IgD-negative memory B cell (primary cell): ENCODE data around the gene GPR15LG. TPM values are rescaled to one million over a fixed set of nuclear protein-coding genes. Genes with fewer than 3 reads are reported as not detected.
"Not testable (repeated sequence)": the region's sequence is repeated elsewhere in the genome, so short reads cannot be mapped to it uniquely, and the experiment has no call there.

Experiments
- H3K27ac Mint-ChIP-seq, 3 donors: one replicate each; pipeline ENCODE4 v1.8.0; 2020 to 2022; ENCODE audit warnings: mild to moderate bottlenecking in 3 of 3, mixed read lengths in 3 of 3, moderate library complexity in 1 of 3
- H3K27me3 Mint-ChIP-seq: one replicate; pipeline ENCODE4 v1.8.0; 2021; ENCODE audit warnings: mixed read lengths
- H3K36me3 Mint-ChIP-seq: one replicate; pipeline ENCODE4 v1.8.0; 2020; ENCODE audit warnings: mild to moderate bottlenecking, mixed read lengths
- H3K4me1 Mint-ChIP-seq, 3 donors: one replicate each; pipeline ENCODE4 v1.8.0; 2020 to 2022; ENCODE audit warnings: mixed read lengths in 3 of 3, mild to moderate bottlenecking in 1 of 3
- H3K4me3 Mint-ChIP-seq, 4 donors: one replicate each; pipeline ENCODE4 v1.8.0; 2020 to 2022; ENCODE audit warnings: mild to moderate bottlenecking in 4 of 4, mixed read lengths in 4 of 4, moderate library complexity in 3 of 4
- H3K9me3 Mint-ChIP-seq, 3 donors: one replicate each; pipeline ENCODE4 v1.8.0; 2020 to 2021; ENCODE audit warnings: mixed read lengths in 3 of 3, mild to moderate bottlenecking in 1 of 3
- polyA plus RNA-seq: library from polyadenylated mRNA; unstranded; fragments of 300-500 nt; fragmentation: Illumina TruSeq; gene quantifications from one replicate; pipeline ENCODE4 v1.2.3, GENCODE V29; 2021

The GPR15LG gene
- not detected for polyA plus RNA-seq

- Mint-ChIP-seq H3K9me3 (peaks cover 0 to 2% (median 0%) of the 10 kb centered on the region in 3 donors), H3K4me3 (peak within 1 kb of the TSS in 1 of 4 donors; percentile 68), H3K36me3 (peaks cover 6% of the 10 kb centered on the region), H3K27ac (peak within 1 kb of the TSS; percentile 81 to 97 (median 81)), H3K4me1 (peaks cover 14 to 21% (median 20%) of the 10 kb centered on the region in 3 donors), H3K27me3 (peaks cover 2% of the 10 kb centered on the region)
Observed at GRCh38 chr10:84173501-84173929, at the start of gene GPR15LG. Gene GPR15LG (plus strand): TSS chr10:84173801. CDS start chr10:84173852, 51 bp downstream.

- not testable (repeated sequence) for H3K4me3 Mint-ChIP-seq, H3K27ac Mint-ChIP-seq, H3K36me3 Mint-ChIP-seq, H3K4me1 Mint-ChIP-seq
- peaks cover 12% of the 10 kb centered on the region for H3K27me3 Mint-ChIP-seq
- H3K9me3 Mint-ChIP-seq, result peaks cover 13 to 21% (median 18%) of the 10 kb centered on the region in 3 donors
Observed at GRCh38 chr10:84125910-84126784, 47.5 kb upstream of the GPR15LG start.

GRCh38 chr10:84126785-84127167 is 46.8 kb upstream of the GPR15LG start:
- H3K4me1 Mint-ChIP-seq, result peaks cover 0 to 1% (median 0%) of the 10 kb centered on the region in 3 donors
- H3K27ac Mint-ChIP-seq, result no peak overlapping the region
- H3K36me3 Mint-ChIP-seq, result peaks cover 2% of the 10 kb centered on the region
- H3K9me3 Mint-ChIP-seq, result peaks cover 13 to 21% (median 18%) of the 10 kb centered on the region in 3 donors
- H3K27me3 Mint-ChIP-seq, result peaks cover 12% of the 10 kb centered on the region
- H3K4me3 Mint-ChIP-seq, result no peak overlapping the region

- H3K4me3 Mint-ChIP-seq, result peak overlapping the region in 1 of 4 donors; percentile 66
Observed at GRCh38 chr10:84135836-84136235, 37.8 kb upstream of the GPR15LG start.

GRCh38 chr10:84137811-84138210 is 35.8 kb upstream of the GPR15LG start:
- Mint-ChIP-seq H3K27me3 (no peaks in the 10 kb centered on the region), H3K27ac (peak overlapping the region in 1 of 3 donors; percentile 77), H3K4me3 (peak overlapping the region in 3 of 4 donors; percentile 52 to 98 (median 80)), H3K9me3 (no peaks in the 10 kb centered on the region), H3K36me3 (no peaks in the 10 kb centered on the region), H3K4me1 (peaks cover 18 to 25% (median 18%) of the 10 kb centered on the region in 3 donors)

More at GRCh38 chr10:84135836-84136235, 37.8 kb upstream of the GPR15LG start:
- peaks cover 7 to 13% (median 12%) of the 10 kb centered on the region in 3 donors for H3K4me1 Mint-ChIP-seq
- no peaks in the 10 kb centered on the region for H3K9me3 Mint-ChIP-seq
- no peak overlapping the region for H3K27ac Mint-ChIP-seq
- H3K27me3 Mint-ChIP-seq, result no peaks in the 10 kb centered on the region
- no peaks in the 10 kb centered on the region for H3K36me3 Mint-ChIP-seq

- H3K27me3 Mint-ChIP-seq, result no peaks in the 10 kb centered on the region
- H3K27ac Mint-ChIP-seq, result peak overlapping the region; percentile 57 to 97 (median 95)
- no peaks in the 10 kb centered on the region for H3K9me3 Mint-ChIP-seq
- H3K36me3 Mint-ChIP-seq, result peaks cover 2% of the 10 kb centered on the region
- H3K4me3 Mint-ChIP-seq, result peak overlapping the region; percentile 85 to 98 (median 97)
- H3K4me1 Mint-ChIP-seq, result peaks cover 18 to 25% (median 19%) of the 10 kb centered on the region in 3 donors
Observed at GRCh38 chr10:84138478-84139125, 35.0 kb upstream of the GPR15LG start.

GRCh38 chr10:84139126-84140035 is 34.2 kb upstream of the GPR15LG start, which contains the start of gene GHITM:
Gene GHITM (plus strand): TSS chr10:84139509. CDS start chr10:84141501, 1,992 bp downstream.
- Mint-ChIP-seq H3K36me3 (peaks cover 3% of the 10 kb centered on the region), H3K9me3 (no peaks in the 10 kb centered on the region), H3K4me1 (peaks cover 18 to 25% (median 19%) of the 10 kb centered on the region in 3 donors), H3K27me3 (no peaks in the 10 kb centered on the region), H3K27ac (peak within 1 kb of the TSS; percentile 57 to 97 (median 95)), H3K4me3 (peak within 1 kb of the TSS; percentile 85 to 98 (median 97))

- H3K4me1 Mint-ChIP-seq, result peaks cover 18 to 25% (median 19%) of the 10 kb centered on the region in 3 donors
- no peaks in the 10 kb centered on the region for H3K27me3 Mint-ChIP-seq
- peaks cover 3% of the 10 kb centered on the region for H3K36me3 Mint-ChIP-seq
- H3K27ac Mint-ChIP-seq, result peak overlapping the region; percentile 57 to 97 (median 95)
- H3K4me3 Mint-ChIP-seq, result peak overlapping the region; percentile 85 to 98 (median 97)
- no peaks in the 10 kb centered on the region for H3K9me3 Mint-ChIP-seq
Observed at GRCh38 chr10:84140036-84140379, 33.6 kb upstream of the GPR15LG start.

- Mint-ChIP-seq H3K27ac (no peak overlapping the region), H3K9me3 (no peaks in the 10 kb centered on the region), H3K4me1 (peaks cover 0 to 6% (median 0%) of the 10 kb centered on the region in 3 donors), H3K27me3 (no peaks in the 10 kb centered on the region), H3K36me3 (peaks cover 3% of the 10 kb centered on the region), H3K4me3 (no peak overlapping the region)
Observed at GRCh38 chr10:84147347-84147746, 26.3 kb upstream of the GPR15LG start.

- not testable (repeated sequence) for H3K36me3 Mint-ChIP-seq, H3K27me3 Mint-ChIP-seq, H3K4me3 Mint-ChIP-seq, H3K9me3 Mint-ChIP-seq, H3K27ac Mint-ChIP-seq, H3K4me1 Mint-ChIP-seq
Observed at GRCh38 chr10:84148006-84148597, 25.5 kb upstream of the GPR15LG start.

GRCh38 chr10:84149854-84150253 is 23.7 kb upstream of the GPR15LG start:
- no peaks in the 10 kb centered on the region for H3K9me3 Mint-ChIP-seq
- no peaks in the 10 kb centered on the region for H3K36me3 Mint-ChIP-seq
- no peak overlapping the region for H3K4me3 Mint-ChIP-seq
- peaks cover 0 to 3% (median 0%) of the 10 kb centered on the region in 3 donors for H3K4me1 Mint-ChIP-seq
- H3K27me3 Mint-ChIP-seq, result no peaks in the 10 kb centered on the region
- H3K27ac Mint-ChIP-seq, result no peak overlapping the region

- Mint-ChIP-seq H3K36me3 (peaks cover 2% of the 10 kb centered on the region), H3K4me1 (peaks cover 3 to 12% (median 5%) of the 10 kb centered on the region in 3 donors), H3K27ac (no peak overlapping the region), H3K4me3 (no peak overlapping the region), H3K9me3 (no peaks in the 10 kb centered on the region), H3K27me3 (no peaks in the 10 kb centered on the region)
Observed at GRCh38 chr10:84152769-84153168, 20.8 kb upstream of the GPR15LG start.

- Mint-ChIP-seq H3K27ac (peak overlapping the region in 2 of 3 donors; percentile 21 to 29), H3K9me3 (no peaks in the 10 kb centered on the region), H3K36me3 (peaks cover 2% of the 10 kb centered on the region), H3K4me1 (peaks cover 5 to 11% (median 5%) of the 10 kb centered on the region in 3 donors), H3K4me3 (no peak overlapping the region), H3K27me3 (no peaks in the 10 kb centered on the region)
Observed at GRCh38 chr10:84155521-84155920, 18.1 kb upstream of the GPR15LG start.

GRCh38 chr10:84156009-84156408 is 17.6 kb upstream of the GPR15LG start:
- H3K4me3 Mint-ChIP-seq, result no peak overlapping the region
- peak overlapping the region in 1 of 3 donors; percentile 26 for H3K27ac Mint-ChIP-seq
- peaks cover 5 to 11% (median 5%) of the 10 kb centered on the region in 3 donors for H3K4me1 Mint-ChIP-seq
- H3K9me3 Mint-ChIP-seq, result no peaks in the 10 kb centered on the region
- peaks cover 2% of the 10 kb centered on the region for H3K36me3 Mint-ChIP-seq
- no peaks in the 10 kb centered on the region for H3K27me3 Mint-ChIP-seq
